Measurements from ENCODE around the gene CLEC3A. TPM values are rescaled to one million over a fixed set of nuclear protein-coding genes. Genes with fewer than 3 reads are reported as not detected.

CLEC3A gene
- total RNA-seq, 1 donor from 2014 or later = not detected

GRCh38 chr16:77998350-77999023, 23.9 kb upstream of the CLEC3A start:
- no peaks in the 10 kb centered on the region for H3K36me3 Mint-ChIP-seq (ENCODE audit: low read depth)
- peaks cover 2% of the 10 kb centered on the region for H3K27me3 Mint-ChIP-seq (ENCODE audit: insufficient read depth)
- intact Hi-C loops (cut with micrococcal nuclease) = no loop called here
- peaks cover 5% of the 10 kb centered on the region for H3K4me1 Mint-ChIP-seq (ENCODE audit: low read depth)
- peaks cover 21% of the 10 kb centered on the region for H3K9me3 Mint-ChIP-seq
- DNase-seq (ENCODE audit: low spot score) = no peak
- no peak overlapping the region for H3K27ac Mint-ChIP-seq
- no peak overlapping the region for H3K4me3 Mint-ChIP-seq

- H3K36me3 Mint-ChIP-seq (ENCODE audit: low read depth) = no peaks in the 10 kb centered on the region
- intact Hi-C loops (cut with micrococcal nuclease) = loop anchor here (2.0 kb wide), 1 partner anchor 31 kb away; no protein-coding TSS in a partner anchor
- H3K9me3 Mint-ChIP-seq = peaks cover 4% of the 10 kb centered on the region
- peaks cover 2% of the 10 kb centered on the region for H3K27me3 Mint-ChIP-seq (ENCODE audit: insufficient read depth)
- peaks cover 5% of the 10 kb centered on the region for H3K4me1 Mint-ChIP-seq (ENCODE audit: low read depth)
- no peak overlapping the region for H3K4me3 Mint-ChIP-seq
- no peak for DNase-seq (ENCODE audit: low spot score)
- no peak overlapping the region for H3K27ac Mint-ChIP-seq
These were observed 20.8 kb upstream of the CLEC3A start for GRCh38 chr16:78001451-78002025.

DNA sequence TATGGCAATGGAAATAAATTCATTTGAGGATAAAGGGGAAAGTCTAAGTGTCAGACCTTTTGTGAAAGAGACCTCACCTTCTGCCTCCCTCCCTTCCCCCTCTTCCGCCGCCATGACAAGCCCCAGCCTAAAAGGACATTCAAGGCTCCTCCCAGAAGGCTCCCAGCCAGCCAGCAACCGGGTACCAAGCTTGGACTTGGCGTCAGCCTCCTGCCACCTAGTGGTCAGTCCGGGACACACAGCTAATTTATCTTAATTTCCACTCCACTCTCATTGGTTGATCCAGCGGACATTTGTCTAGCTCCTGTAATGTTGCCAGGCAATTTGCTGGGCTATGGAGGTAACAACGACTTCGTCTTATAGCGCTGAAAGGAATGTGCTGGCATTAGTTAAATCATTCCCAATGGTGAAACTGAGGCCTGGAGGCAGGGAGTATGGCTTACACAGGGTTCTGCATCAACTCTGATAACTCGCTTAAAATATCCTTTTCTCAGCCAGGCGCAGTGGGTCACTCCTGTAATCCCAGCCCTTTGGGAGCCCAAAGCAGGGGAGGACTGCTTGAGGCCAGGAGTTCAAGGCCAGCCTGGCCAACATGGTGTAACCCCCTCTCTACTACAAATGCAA, 19.3 kb upstream of the CLEC3A start:
- no peaks in the 10 kb centered on the region for H3K36me3 Mint-ChIP-seq (ENCODE audit: low read depth)
- no peaks in the 10 kb centered on the region for H3K9me3 Mint-ChIP-seq
- intact Hi-C loops (cut with micrococcal nuclease) = loop anchor here (1.0 to 2.0 kb wide), 3 partner anchors 32 to 328 kb away; partner anchors contain the start of gene WWOX
- H3K27ac Mint-ChIP-seq = no peak overlapping the region
- peak; percentile 55 for DNase-seq (ENCODE audit: low spot score)
- H3K4me1 Mint-ChIP-seq (ENCODE audit: low read depth) = peaks cover 5% of the 10 kb centered on the region
- no peak overlapping the region for H3K4me3 Mint-ChIP-seq
- H3K27me3 Mint-ChIP-seq (ENCODE audit: insufficient read depth) = peaks cover 2% of the 10 kb centered on the region

GRCh38 chr16:78004517-78004916, 17.8 kb upstream of the CLEC3A start:
- DNase-seq (ENCODE audit: low spot score) = no peak
- Mint-ChIP-seq H3K27ac (no peak overlapping the region), H3K36me3 (ENCODE audit: low read depth) (no peaks in the 10 kb centered on the region), H3K4me1 (ENCODE audit: low read depth) (peaks cover 5% of the 10 kb centered on the region), H3K27me3 (ENCODE audit: insufficient read depth) (peaks cover 2% of the 10 kb centered on the region), H3K4me3 (no peak overlapping the region), H3K9me3 (no peaks in the 10 kb centered on the region)
- intact Hi-C loops (cut with micrococcal nuclease) = no loop called here

DNA sequence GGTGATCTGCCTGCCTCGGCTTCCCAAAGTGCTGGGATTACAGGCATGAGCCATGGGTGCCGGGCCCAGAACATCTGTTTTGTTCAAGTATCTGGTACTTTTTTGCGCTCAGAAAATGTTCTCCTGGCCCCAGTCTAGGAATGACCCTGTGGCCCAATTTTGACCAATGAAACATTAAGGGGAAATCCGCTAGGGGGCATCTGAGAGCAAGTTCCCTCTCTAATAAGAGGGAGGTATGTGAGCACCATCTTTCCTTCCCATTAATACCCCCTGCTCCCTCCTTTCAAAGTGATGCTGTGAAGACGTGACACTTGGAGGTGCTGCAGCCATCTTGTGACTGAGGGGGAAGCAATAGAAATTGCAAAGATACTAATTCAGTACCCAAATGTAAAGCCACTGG, 16.5 kb upstream of the CLEC3A start:
- no peaks in the 10 kb centered on the region for H3K9me3 Mint-ChIP-seq
- no peak overlapping the region for H3K4me3 Mint-ChIP-seq
- no peak overlapping the region for H3K27ac Mint-ChIP-seq
- H3K27me3 Mint-ChIP-seq (ENCODE audit: insufficient read depth) = peaks cover 2% of the 10 kb centered on the region
- peaks cover 5% of the 10 kb centered on the region for H3K4me1 Mint-ChIP-seq (ENCODE audit: low read depth)
- H3K36me3 Mint-ChIP-seq (ENCODE audit: low read depth) = no peaks in the 10 kb centered on the region
- no peak for DNase-seq (ENCODE audit: low spot score)
- intact Hi-C loops (cut with micrococcal nuclease) = no loop called here

- Mint-ChIP-seq H3K27me3 (ENCODE audit: insufficient read depth) (peaks cover 7% of the 10 kb centered on the region), H3K4me1 (ENCODE audit: low read depth) (peaks cover 5% of the 10 kb centered on the region), H3K9me3 (no peaks in the 10 kb centered on the region), H3K27ac (no peak overlapping the region), H3K4me3 (no peak overlapping the region), H3K36me3 (ENCODE audit: low read depth) (no peaks in the 10 kb centered on the region)
- no peak for DNase-seq (ENCODE audit: low spot score)
- intact Hi-C loops (cut with micrococcal nuclease) = no loop called here
These were observed 15.2 kb upstream of the CLEC3A start for GRCh38 chr16:78007121-78007520.

DNA sequence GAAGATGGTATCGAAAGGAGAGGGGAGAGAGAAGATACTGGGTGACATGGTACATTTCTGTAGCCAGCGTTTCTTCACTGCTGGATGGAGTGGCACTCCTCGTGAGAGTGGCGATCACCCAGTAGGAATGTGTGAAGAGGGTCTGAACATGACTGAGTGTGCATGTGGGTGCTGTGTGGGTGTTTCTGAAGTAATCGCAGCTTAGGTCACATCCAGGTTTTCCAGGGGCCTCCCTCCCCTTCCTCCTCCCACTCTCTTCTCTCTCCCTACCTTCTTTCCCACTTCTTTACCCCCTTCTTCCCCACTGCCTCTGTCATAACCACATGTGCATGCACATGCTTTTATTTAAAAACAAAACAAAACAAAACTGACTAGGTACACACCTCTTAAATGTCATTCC, 1.8 kb downstream of the CLEC3A start:
- H3K27ac Mint-ChIP-seq = no peak overlapping the region
- intact Hi-C loops (cut with micrococcal nuclease) = no loop called here
- peaks cover 1% of the 10 kb centered on the region for H3K27me3 Mint-ChIP-seq (ENCODE audit: insufficient read depth)
- no peak for DNase-seq (ENCODE audit: low spot score)
- H3K9me3 Mint-ChIP-seq = no peaks in the 10 kb centered on the region
- no peak overlapping the region for H3K4me3 Mint-ChIP-seq
- H3K36me3 Mint-ChIP-seq (ENCODE audit: low read depth) = no peaks in the 10 kb centered on the region
- no peaks in the 10 kb centered on the region for H3K4me1 Mint-ChIP-seq (ENCODE audit: low read depth)

- no peaks in the 10 kb centered on the region for H3K4me1 Mint-ChIP-seq (ENCODE audit: low read depth)
- no peak for DNase-seq (ENCODE audit: low spot score)
- intact Hi-C loops (cut with micrococcal nuclease) = no loop called here
- peaks cover 3% of the 10 kb centered on the region for H3K27me3 Mint-ChIP-seq (ENCODE audit: insufficient read depth)
- H3K4me3 Mint-ChIP-seq = no peak overlapping the region
- H3K27ac Mint-ChIP-seq = no peak overlapping the region
- no peaks in the 10 kb centered on the region for H3K9me3 Mint-ChIP-seq
- no peaks in the 10 kb centered on the region for H3K36me3 Mint-ChIP-seq (ENCODE audit: low read depth)
These were observed 3.3 kb downstream of the CLEC3A start for GRCh38 chr16:78025631-78026030.

DNA sequence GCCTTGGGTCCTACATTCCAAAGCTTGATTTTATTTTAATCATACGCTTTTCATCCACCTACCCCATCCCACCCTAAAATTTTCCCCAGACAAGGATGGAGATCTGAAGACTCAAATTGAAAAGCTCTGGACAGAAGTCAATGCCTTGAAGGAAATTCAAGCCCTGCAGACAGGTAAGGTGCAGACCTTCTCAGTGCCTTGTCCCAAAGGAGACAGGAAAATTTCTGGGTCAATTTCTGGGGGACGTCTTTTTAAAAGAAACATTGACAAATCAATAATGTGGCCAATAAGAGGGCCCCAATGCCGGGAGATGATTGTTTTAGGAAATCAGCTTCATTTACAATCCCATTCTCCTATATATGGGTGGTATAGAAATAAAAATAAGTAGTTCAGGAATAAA, 5.7 kb downstream of the CLEC3A start:
- DNase-seq (ENCODE audit: low spot score) = no peak
- Mint-ChIP-seq H3K4me3 (no peak overlapping the region), H3K27ac (no peak overlapping the region), H3K4me1 (ENCODE audit: low read depth) (no peaks in the 10 kb centered on the region), H3K36me3 (ENCODE audit: low read depth) (no peaks in the 10 kb centered on the region), H3K9me3 (no peaks in the 10 kb centered on the region), H3K27me3 (ENCODE audit: insufficient read depth) (peaks cover 5% of the 10 kb centered on the region)
- intact Hi-C loops (cut with micrococcal nuclease) = no loop called here

DNA sequence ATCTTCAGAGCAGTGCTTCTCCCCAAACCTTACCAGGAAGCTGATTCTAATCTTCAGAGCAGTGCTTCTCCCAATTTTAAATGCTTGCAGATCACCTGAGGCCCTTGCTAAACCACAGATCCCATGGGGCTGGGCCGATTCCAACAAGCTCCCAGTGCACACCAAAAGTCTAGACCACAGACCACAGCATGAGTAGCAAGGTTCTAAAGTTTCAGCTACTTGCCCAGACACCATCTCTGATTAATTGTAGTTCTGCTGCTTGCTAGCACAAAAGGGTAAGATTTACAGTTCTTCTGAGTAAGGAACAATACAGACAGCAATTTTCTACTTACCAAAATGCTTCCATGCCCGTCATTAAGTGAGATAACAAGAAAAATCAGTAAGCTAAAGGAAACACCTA, 12.2 kb downstream of the CLEC3A start:
- Mint-ChIP-seq H3K27ac (no peak overlapping the region), H3K27me3 (ENCODE audit: insufficient read depth) (peaks cover 14% of the 10 kb centered on the region), H3K9me3 (no peaks in the 10 kb centered on the region), H3K4me1 (ENCODE audit: low read depth) (peaks cover 9% of the 10 kb centered on the region), H3K4me3 (no peak overlapping the region), H3K36me3 (ENCODE audit: low read depth) (no peaks in the 10 kb centered on the region)
- DNase-seq (ENCODE audit: low spot score) = no peak
- intact Hi-C loops (cut with micrococcal nuclease) = no loop called here

DNA sequence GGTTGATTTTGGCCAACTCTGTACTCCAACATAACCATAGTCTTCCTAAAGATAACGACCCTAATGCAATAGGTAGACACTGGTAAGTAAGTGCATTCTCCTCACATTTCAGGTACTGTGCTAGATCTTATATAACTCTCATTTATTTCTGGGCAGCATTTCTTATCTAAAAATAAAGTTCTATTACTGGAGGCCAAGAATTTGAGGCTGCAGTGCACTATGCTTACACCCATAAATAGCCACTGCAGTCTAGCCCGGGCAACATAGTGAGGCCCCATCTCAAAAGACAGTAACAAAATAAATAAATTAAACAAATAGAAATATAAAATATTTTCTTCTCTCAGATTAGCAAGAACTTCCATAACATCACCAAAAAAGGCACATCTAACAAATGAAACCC, 12.7 kb downstream of the CLEC3A start:
- no peaks in the 10 kb centered on the region for H3K36me3 Mint-ChIP-seq (ENCODE audit: low read depth)
- intact Hi-C loops (cut with micrococcal nuclease) = no loop called here
- H3K9me3 Mint-ChIP-seq = no peaks in the 10 kb centered on the region
- peaks cover 14% of the 10 kb centered on the region for H3K27me3 Mint-ChIP-seq (ENCODE audit: insufficient read depth)
- DNase-seq (ENCODE audit: low spot score) = no peak
- H3K4me3 Mint-ChIP-seq = no peak overlapping the region
- no peak overlapping the region for H3K27ac Mint-ChIP-seq
- peaks cover 9% of the 10 kb centered on the region for H3K4me1 Mint-ChIP-seq (ENCODE audit: low read depth)

GRCh38 chr16:78040396-78040795, 18.0 kb downstream of the CLEC3A start:
- Mint-ChIP-seq H3K36me3 (ENCODE audit: low read depth) (no peaks in the 10 kb centered on the region), H3K4me1 (ENCODE audit: low read depth) (no peaks in the 10 kb centered on the region), H3K4me3 (no peak overlapping the region), H3K27me3 (ENCODE audit: insufficient read depth) (peaks cover 18% of the 10 kb centered on the region), H3K27ac (no peak overlapping the region), H3K9me3 (no peaks in the 10 kb centered on the region)
- intact Hi-C loops (cut with micrococcal nuclease) = no loop called here
- no peak for DNase-seq (ENCODE audit: low spot score)

- Mint-ChIP-seq H3K9me3 (no peaks in the 10 kb centered on the region), H3K27me3 (ENCODE audit: insufficient read depth) (peaks cover 8% of the 10 kb centered on the region), H3K36me3 (ENCODE audit: low read depth) (no peaks in the 10 kb centered on the region), H3K4me3 (no peak overlapping the region), H3K4me1 (ENCODE audit: low read depth) (no peaks in the 10 kb centered on the region), H3K27ac (no peak overlapping the region)
- DNase-seq (ENCODE audit: low spot score) = peak; percentile 36
- intact Hi-C loops (cut with micrococcal nuclease) = no loop called here
These were observed 23.7 kb downstream of the CLEC3A start for GRCh38 chr16:78045865-78046581.
